Mucosa of descending colon (tissue), 3 donors: ENCODE data around the gene RELN. TPM values are rescaled to one million over a fixed set of nuclear protein-coding genes. Genes with fewer than 3 reads are reported as not detected.

Source experiments
- ATAC-seq: fragments of 200-7000 bp; cut with Tn5 transposase; one replicate; pipeline ENCODE4 v1.9.1; 2020; ENCODE audit warnings: mild to moderate bottlenecking, moderate library complexity
- DNase-seq, 3 donors: peaks; one replicate each; pipeline ENCODE4 v3.0.0-alpha.2; 2020
- H3K36me3 ChIP-seq: fragments of 200-600 bp; one replicate; pipeline ENCODE4 v1.8.0; 2021; ENCODE audit warnings: low read depth, mild to moderate bottlenecking
- H3K4me1 ChIP-seq: fragments of 200-600 bp; one replicate; pipeline ENCODE4 v1.8.0; 2021; ENCODE audit warnings: low read depth, mild to moderate bottlenecking
- H3K4me3 ChIP-seq: fragments of 200-600 bp; one replicate; pipeline ENCODE4 v1.8.0; 2021; ENCODE audit warnings: mild to moderate bottlenecking
- H3K9me3 ChIP-seq: fragments of 200-600 bp; one replicate; pipeline ENCODE4 v1.8.0; 2021; ENCODE audit warnings: mild to moderate bottlenecking
- CTCF ChIP-seq: fragments of 200-600 bp; IDR thresholded peaks from one replicate; pipeline ENCODE4 v1.8.0; 2022; ENCODE audit warnings: antibody characterized with exemption, mild to moderate bottlenecking
- intact Hi-C, 2 donors: fragments of 100-400 bp; cut with DNase I in 1 of 2; cut with micrococcal nuclease in 1 of 2; formaldehyde crosslinking; loops; one replicate each; pipeline versions ENCODE4 v1.11.0 to v1.11.1; 2022; cut with DNase I, micrococcal nuclease
- total RNA-seq, 3 donors: library from RNA; stranded (reverse); fragmentation: NEBNext Ultra II Directional in 2 of 3; extraction: Animal tissue kit (Norgen Biotek cat#: 25700) in 2 of 3; gene quantifications; one replicate each; pipeline versions ENCODE4 v1.2.1 to v1.2.4, GENCODE V29; 2021 to 2023
- donor health status: DM: no; HTN: no; CAD: no; lungs with moderate emphysema.
- donor health status: DM: no; HTN: no; CAD: no.
- donor health status: DM: no; HTN: yes; CAD: no.

The RELN gene
- total RNA-seq, 3 donors from 2014 or later, result 1.1 to 4.4 (median 2.4) TPM

GRCh38 chr7:103533761-103534160 lies 455.7 kb downstream of the RELN start:
- TF ChIP-seq CTCF, result no peak
- no peak for DNase-seq
- intact Hi-C loops, result no loop called here
- Histone ChIP-seq H3K36me3 (no peaks in the 10 kb centered on the region), H3K9me3 (no peaks in the 10 kb centered on the region), H3K4me1 (no peaks in the 10 kb centered on the region), H3K4me3 (no peak overlapping the region)
- ATAC-seq, result no peak

- no peaks in the 10 kb centered on the region for H3K36me3 ChIP-seq
- no peaks in the 10 kb centered on the region for H3K4me1 ChIP-seq
- H3K4me3 ChIP-seq, result no peak overlapping the region
- no peak for TF ChIP-seq CTCF
- H3K9me3 ChIP-seq, result no peaks in the 10 kb centered on the region
- intact Hi-C loops, result no loop called here
- ATAC-seq (no peak), DNase-seq (no peak)
These were observed 456.5 kb downstream of the RELN start for GRCh38 chr7:103532955-103533354.

GRCh38 chr7:103528152-103528551 lies 461.3 kb downstream of the RELN start:
- no peaks in the 10 kb centered on the region for H3K4me1 ChIP-seq
- ATAC-seq (no peak), DNase-seq (no peak)
- TF ChIP-seq CTCF, result no peak
- intact Hi-C loops, result no loop called here
- no peak overlapping the region for H3K4me3 ChIP-seq
- H3K9me3 ChIP-seq, result no peaks in the 10 kb centered on the region
- H3K36me3 ChIP-seq, result no peaks in the 10 kb centered on the region

- ATAC-seq (no peak), DNase-seq (no peak)
- TF ChIP-seq CTCF, result no peak
- no peak overlapping the region for H3K4me3 ChIP-seq
- intact Hi-C loops, result no loop called here
- no peaks in the 10 kb centered on the region for H3K4me1 ChIP-seq
- no peaks in the 10 kb centered on the region for H3K36me3 ChIP-seq
- H3K9me3 ChIP-seq, result no peaks in the 10 kb centered on the region
These were observed 463.5 kb downstream of the RELN start for GRCh38 chr7:103525937-103526336.

- no peak for DNase-seq
- TF ChIP-seq CTCF, result no peak
- no peaks in the 10 kb centered on the region for H3K36me3 ChIP-seq
- intact Hi-C loops, result no loop called here
- no peaks in the 10 kb centered on the region for H3K9me3 ChIP-seq
- no peak overlapping the region for H3K4me3 ChIP-seq
- ATAC-seq, result no peak
- H3K4me1 ChIP-seq, result no peaks in the 10 kb centered on the region
These were observed 465.2 kb downstream of the RELN start for GRCh38 chr7:103524042-103524907.
